Lower leg skin (tissue), 3 donors: ENCODE data around the gene NAE1.

ENCODE experiments used
- POLR2A ChIP-seq, 2 donors: fragments of 450-650 bp; IDR thresholded peaks; one replicate each; pipeline ENCODE4 v1.6.1; 2016 to 2017; ENCODE audit warnings: antibody characterized with exemption in 2 of 2, mild to moderate bottlenecking in 1 of 2, moderate library complexity in 1 of 2
- TF ChIP-seq, protein P1 (sequence below), 3 donors: fragments of 450-650 bp; IDR thresholded peaks; one replicate each; pipeline ENCODE4 v1.5.1; 2016; ENCODE audit warnings: antibody characterized with exemption in 3 of 3, mild to moderate bottlenecking in 3 of 3, moderate library complexity in 2 of 3

DNA sequence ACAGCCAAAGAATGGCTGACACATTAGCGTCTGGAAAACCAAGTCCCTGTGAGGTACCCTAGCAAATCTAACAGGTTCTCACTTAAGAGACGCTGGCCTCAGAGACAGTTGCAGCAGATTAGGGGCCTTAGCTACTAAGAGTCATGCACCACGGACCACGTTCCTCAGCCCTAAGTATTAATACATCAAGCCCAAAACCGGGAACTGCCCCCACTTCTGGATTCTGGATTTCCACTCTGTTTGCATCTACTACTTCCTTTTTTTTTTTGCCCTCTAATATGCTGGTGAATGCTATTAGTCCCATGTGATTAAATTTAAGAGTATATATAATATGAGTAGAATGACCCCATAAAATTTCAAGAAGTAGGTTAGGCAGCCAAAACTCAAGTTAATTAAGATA lies 28.6 kb downstream of the NAE1 start:
- TF ChIP-seq POLR2A (IDR thresholded peaks at IDR 0.05): no peak
- TF ChIP-seq, protein P1, sequence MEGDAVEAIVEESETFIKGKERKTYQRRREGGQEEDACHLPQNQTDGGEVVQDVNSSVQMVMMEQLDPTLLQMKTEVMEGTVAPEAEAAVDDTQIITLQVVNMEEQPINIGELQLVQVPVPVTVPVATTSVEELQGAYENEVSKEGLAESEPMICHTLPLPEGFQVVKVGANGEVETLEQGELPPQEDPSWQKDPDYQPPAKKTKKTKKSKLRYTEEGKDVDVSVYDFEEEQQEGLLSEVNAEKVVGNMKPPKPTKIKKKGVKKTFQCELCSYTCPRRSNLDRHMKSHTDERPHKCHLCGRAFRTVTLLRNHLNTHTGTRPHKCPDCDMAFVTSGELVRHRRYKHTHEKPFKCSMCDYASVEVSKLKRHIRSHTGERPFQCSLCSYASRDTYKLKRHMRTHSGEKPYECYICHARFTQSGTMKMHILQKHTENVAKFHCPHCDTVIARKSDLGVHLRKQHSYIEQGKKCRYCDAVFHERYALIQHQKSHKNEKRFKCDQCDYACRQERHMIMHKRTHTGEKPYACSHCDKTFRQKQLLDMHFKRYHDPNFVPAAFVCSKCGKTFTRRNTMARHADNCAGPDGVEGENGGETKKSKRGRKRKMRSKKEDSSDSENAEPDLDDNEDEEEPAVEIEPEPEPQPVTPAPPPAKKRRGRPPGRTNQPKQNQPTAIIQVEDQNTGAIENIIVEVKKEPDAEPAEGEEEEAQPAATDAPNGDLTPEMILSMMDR (IDR thresholded peaks at IDR 0.05): no peak
